Subcutaneous adipose tissue (tissue), 4 donors: ENCODE results near the gene MGMT. TPM values are rescaled to one million over a fixed set of nuclear protein-coding genes. Genes with fewer than 3 reads are reported as not detected.

Source experiments
- total RNA-seq, 4 donors: library from RNA; depleted of rRNA; stranded (reverse); fragments of >200 nt; gene quantifications; one replicate each; pipeline ENCODE4 v1.1.0, GENCODE V29; 2016
- TF ChIP-seq, protein P1 (sequence below): fragments of 450-650 bp; IDR thresholded peaks from one replicate; pipeline ENCODE4 v1.5.1; 2016; ENCODE audit warnings: low read depth, mild to moderate bottlenecking, control low read depth, antibody characterized with exemption, moderate library complexity

MGMT gene
- total RNA-seq, 4 donors from 2014 or later: 27.5 to 74.8 (median 42.2) TPM

DNA sequence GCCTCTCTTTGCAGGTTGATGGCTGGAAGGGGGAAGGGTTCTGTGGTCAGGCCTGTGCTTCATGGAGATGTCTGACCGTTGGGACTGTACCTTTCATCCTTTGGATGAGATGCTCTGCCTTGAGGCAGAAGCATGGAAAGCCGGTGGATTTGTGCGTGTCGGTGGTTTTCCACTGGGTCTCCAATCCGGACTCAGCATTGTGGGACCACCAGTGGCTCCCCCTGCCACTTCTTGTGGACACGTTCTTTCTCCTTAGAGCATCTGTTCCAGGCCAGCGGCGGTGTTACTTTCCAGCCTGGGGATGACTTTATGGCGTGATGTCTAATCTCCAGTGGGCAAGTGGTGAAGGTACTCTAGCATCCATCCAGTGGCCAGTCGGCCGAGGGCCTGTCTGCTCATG lies 178.4 kb downstream of the MGMT start:
- TF ChIP-seq, protein P1, sequence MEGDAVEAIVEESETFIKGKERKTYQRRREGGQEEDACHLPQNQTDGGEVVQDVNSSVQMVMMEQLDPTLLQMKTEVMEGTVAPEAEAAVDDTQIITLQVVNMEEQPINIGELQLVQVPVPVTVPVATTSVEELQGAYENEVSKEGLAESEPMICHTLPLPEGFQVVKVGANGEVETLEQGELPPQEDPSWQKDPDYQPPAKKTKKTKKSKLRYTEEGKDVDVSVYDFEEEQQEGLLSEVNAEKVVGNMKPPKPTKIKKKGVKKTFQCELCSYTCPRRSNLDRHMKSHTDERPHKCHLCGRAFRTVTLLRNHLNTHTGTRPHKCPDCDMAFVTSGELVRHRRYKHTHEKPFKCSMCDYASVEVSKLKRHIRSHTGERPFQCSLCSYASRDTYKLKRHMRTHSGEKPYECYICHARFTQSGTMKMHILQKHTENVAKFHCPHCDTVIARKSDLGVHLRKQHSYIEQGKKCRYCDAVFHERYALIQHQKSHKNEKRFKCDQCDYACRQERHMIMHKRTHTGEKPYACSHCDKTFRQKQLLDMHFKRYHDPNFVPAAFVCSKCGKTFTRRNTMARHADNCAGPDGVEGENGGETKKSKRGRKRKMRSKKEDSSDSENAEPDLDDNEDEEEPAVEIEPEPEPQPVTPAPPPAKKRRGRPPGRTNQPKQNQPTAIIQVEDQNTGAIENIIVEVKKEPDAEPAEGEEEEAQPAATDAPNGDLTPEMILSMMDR: no peak

DNA sequence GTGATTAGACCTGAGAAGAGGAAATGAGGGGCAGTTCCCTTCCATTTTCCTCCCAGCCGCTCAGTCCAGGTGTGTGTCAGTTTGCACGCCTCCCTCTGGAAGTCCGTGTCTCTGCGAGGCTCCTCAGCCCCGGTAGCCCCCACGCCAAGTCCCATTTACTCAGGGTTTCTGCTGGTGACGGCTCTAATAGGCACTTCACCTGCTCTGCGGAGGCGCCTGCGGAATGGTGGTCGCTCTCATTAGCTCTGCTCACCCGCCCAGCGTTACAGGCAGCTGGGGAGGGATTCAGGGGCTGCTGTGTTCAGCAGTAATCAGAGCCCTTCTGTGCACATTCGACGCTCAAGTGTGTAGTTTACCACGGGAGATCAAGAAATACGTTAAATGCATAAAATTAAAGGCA lies 179.9 kb downstream of the MGMT start:
- TF ChIP-seq, protein P1: no peak

DNA sequence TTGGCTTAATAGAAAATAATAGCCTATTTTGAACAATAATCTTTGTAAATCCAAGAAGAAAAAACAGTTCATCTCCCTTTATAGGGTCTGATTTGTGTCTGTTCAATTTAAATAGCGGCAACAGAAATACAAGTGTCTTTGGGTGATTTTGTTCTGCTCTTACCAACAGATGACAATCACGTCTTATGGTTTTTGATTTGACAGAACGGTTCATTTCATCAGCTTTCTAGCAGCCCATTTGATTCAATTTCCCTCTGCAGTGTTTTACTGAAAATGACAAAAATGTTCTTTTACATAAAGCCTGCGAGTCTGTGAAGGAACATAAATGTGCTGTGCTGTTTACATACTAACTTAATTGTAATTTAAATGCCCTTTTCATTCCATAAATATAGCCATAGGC lies 180.5 kb downstream of the MGMT start:
- TF ChIP-seq, protein P1: no peak

DNA sequence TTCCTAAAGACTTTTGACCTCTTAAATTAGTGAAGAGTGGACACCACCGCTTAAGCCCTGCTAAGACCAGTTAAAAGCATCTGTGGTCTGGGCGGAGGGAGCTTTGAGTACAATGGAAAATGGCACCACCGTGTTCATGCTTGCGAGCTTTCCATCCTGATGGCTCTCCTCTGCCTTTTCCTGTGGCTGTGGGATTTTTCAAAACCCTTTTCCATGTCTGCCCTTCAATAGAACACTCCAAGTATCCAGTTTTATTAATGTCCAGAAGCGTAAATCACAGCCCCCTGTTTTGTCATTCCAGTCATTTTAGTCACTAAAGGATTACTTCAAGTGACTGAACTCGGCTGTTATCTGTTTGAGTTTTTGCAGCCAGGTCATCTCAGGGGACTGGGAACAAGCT lies 181.8 kb downstream of the MGMT start:
- TF ChIP-seq, protein P1: no peak

- TF ChIP-seq, protein P1: no peak
These were observed 185.0 kb downstream of the MGMT start for GRCh38 chr10:129652021-129652420.

- TF ChIP-seq, protein P1: no peak
These were observed 185.6 kb downstream of the MGMT start for GRCh38 chr10:129652521-129653201.

DNA sequence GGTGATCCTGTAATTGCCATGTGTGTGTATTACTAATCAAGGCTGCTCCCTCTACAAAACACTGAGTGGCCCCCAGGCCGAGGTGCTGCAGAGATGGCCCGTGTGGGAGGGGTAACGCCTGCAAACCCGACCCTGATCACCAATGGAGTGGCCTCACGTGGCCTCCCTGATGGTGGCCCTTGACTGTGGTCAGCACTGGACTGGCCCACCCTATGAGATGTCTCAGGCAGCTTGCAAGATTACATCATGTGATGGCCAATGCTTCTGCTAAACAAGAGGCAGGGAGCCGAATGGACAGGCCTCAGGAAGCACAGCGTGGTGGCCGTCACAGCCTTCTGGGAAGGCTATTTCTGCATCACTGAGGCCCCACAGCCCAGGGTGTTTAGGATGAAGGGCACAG lies 186.4 kb downstream of the MGMT start:
- TF ChIP-seq, protein P1: no peak
